HepG2 (cell line): ENCODE data around the gene CCT4. TPM values are rescaled to one million over a fixed set of nuclear protein-coding genes. Genes with fewer than 3 reads are reported as not detected.

Experiments
- EZH2 ChIP-seq: conservative IDR thresholded peaks from 2 replicates; pipeline ENCODE4 v1.6.1; 2012; ENCODE audit warnings: mild to moderate bottlenecking, low read depth, low read length, moderate library complexity
- IRF2 ChIP-seq: IDR thresholded peaks from 2 replicates; pipeline ENCODE4 v1.6.1; 2018; ENCODE audit warnings: missing genetic modification reagents, missing compliant biosample characterization
- MXI1 ChIP-seq: IDR thresholded peaks from 3 replicates; pipeline ENCODE4 v1.6.1; 2012; ENCODE audit warnings: low read depth, low read length, inconsistent platforms, borderline replicate concordance
- POLR2G ChIP-seq: fragments of 200-400 bp; formaldehyde crosslinking; IDR thresholded peaks from 2 replicates; pipeline ENCODE4 v1.6.1; 2018; ENCODE audit warnings: mild to moderate bottlenecking, low read depth, low read length, moderate library complexity
- SALL2 ChIP-seq: sonication (generic); formaldehyde crosslinking; IDR thresholded peaks from 2 replicates; pipeline ENCODE4 v1.8.1; 2023; ENCODE audit warnings: mild to moderate bottlenecking, missing genetic modification reagents, inconsistent platforms
- SP140L ChIP-seq: sonication (generic); formaldehyde crosslinking; IDR thresholded peaks from 2 replicates; pipeline ENCODE4 v1.4.0; 2020; ENCODE audit warnings: missing genetic modification reagents, borderline replicate concordance
- ZNF441 ChIP-seq: sonication (generic); formaldehyde crosslinking; IDR thresholded peaks from 2 replicates; pipeline ENCODE4 v1.7.0; 2021; ENCODE audit warnings: missing genetic modification reagents, borderline replicate concordance
- ZNF446 ChIP-seq: sonication (generic); formaldehyde crosslinking; IDR thresholded peaks from 2 replicates; pipeline ENCODE4 v1.5.0; 2020; ENCODE audit warnings: mild to moderate bottlenecking, missing genetic modification reagents
- polyA plus RNA-seq, 8 experiments: library from polyadenylated mRNA; depleted of rRNA in 3 of 8; stranded (reverse) in 7 of 8; unstranded in 1 of 8; fragments of >200 nt; fragmentation: Illumina TruSeq in 4 of 8; extraction: Trizol in 4 of 8; gene quantifications; 2 replicates each; pipeline versions ENCODE4 v1.2.1 to v1.2.3, GENCODE V29; 2011 to 2016; ENCODE audit warnings: low read depth in 4 of 8, missing spikeins in 1 of 8, mixed read lengths in 1 of 8; ENCODE audit not compliant: insufficient read depth in 1 of 8
- total RNA-seq, 5 experiments: library from RNA; depleted of rRNA; stranded (reverse); fragments of >200 nt; fragmentation: Illumina TruSeq; extraction: Trizol; gene quantifications; 2 replicates each; pipeline ENCODE4 v1.2.3, GENCODE V29; 2016; ENCODE audit warnings: low read depth in 1 of 5
- TF ChIP-seq, protein P1 (sequence below), 2 experiments: fragments of 450-650 bp in 1 of 2; sonication (generic) in 1 of 2; formaldehyde crosslinking; IDR thresholded peaks; 2 replicates each; pipeline versions ENCODE4 v1.5.0 to v1.8.0; 2020 to 2022; ENCODE audit warnings: mild to moderate bottlenecking in 1 of 2, missing genetic modification reagents in 1 of 2
- TF ChIP-seq, protein P2 (sequence below): sonication (generic); formaldehyde crosslinking; IDR thresholded peaks from 2 replicates; pipeline ENCODE4 v1.5.0; 2020; ENCODE audit warnings: mild to moderate bottlenecking, missing genetic modification reagents
- TF ChIP-seq, protein P3 (sequence below): sonication (generic); formaldehyde crosslinking; IDR thresholded peaks from 2 replicates; pipeline ENCODE4 v1.8.1; 2022; ENCODE audit warnings: low read depth, mild to moderate bottlenecking, missing genetic modification reagents
- TF ChIP-seq, protein P4 (sequence below): sonication (generic); formaldehyde crosslinking; IDR thresholded peaks from 2 replicates; pipeline ENCODE4 v1.4.0; 2020; ENCODE audit warnings: missing genetic modification reagents, borderline replicate concordance
- TF ChIP-seq, protein P5 (sequence below): sonication (generic); formaldehyde crosslinking; IDR thresholded peaks from 2 replicates; pipeline ENCODE4 v1.9.0; 2022; ENCODE audit warnings: low read depth, missing genetic modification reagents
- TF ChIP-seq, protein P6 (sequence below): sonication (generic); formaldehyde crosslinking; IDR thresholded peaks from 2 replicates; pipeline ENCODE4 v1.8.1; 2023; ENCODE audit warnings: mild to moderate bottlenecking, missing genetic modification reagents
- TF ChIP-seq, protein P7 (sequence below): sonication (generic); formaldehyde crosslinking; IDR thresholded peaks from 2 replicates; pipeline ENCODE4 v1.8.0; 2022; ENCODE audit warnings: missing genetic modification reagents, low read depth, mild to moderate bottlenecking, borderline replicate concordance

The CCT4 gene
- total and polyA plus RNA-seq, 2 of the 13 experiments (the other 11 are each of a cell fraction or from before 2014, with no cell fraction given) = 138 to 340 TPM

DNA sequence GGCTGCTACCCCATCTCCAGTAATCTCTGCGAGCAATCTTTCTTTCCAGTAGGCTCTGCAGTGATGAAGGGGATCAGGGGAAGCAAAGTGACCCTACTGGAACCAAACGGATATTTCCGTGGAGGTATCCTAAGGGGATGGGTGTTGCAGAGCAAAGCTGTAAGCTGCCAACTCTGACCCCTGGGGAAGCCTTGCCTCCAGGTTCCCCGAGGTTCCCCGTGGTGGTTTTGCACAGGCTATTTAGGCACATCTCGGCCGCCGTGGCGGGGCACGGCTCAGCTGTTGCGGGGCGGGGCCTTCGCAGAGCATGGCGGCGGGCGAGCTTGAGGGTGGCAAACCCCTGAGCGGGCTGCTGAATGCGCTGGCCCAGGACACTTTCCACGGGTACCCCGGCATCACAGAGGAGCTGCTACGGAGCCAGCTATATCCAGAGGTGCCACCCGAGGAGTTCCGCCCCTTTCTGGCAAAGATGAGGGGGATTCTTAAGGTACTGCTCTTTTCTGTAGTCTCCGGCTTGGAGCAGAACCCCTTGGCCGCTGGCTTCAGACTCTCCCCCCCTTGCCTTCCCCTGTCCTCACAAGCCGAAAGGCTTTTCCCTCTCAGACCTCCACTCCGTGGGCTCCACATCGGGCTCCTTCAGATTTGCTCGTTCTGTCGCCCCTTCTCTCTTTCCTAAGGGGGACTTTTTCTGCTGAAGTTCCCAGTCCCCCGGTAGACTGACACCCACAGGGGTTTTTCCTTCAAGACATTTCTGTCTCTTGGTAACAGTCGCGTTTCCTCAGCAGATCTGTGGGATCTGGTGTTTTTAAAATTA, 17.1 kb upstream of the CCT4 start, which contains the start of gene COMMD1 (continued):
- TF ChIP-seq, protein P1, sequence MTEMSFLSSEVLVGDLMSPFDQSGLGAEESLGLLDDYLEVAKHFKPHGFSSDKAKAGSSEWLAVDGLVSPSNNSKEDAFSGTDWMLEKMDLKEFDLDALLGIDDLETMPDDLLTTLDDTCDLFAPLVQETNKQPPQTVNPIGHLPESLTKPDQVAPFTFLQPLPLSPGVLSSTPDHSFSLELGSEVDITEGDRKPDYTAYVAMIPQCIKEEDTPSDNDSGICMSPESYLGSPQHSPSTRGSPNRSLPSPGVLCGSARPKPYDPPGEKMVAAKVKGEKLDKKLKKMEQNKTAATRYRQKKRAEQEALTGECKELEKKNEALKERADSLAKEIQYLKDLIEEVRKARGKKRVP (CRISPR knock-in tag; IDR thresholded peaks at IDR 0.05) = 0 out of 4 replicates have a peak, but pooled peaks of 1 of the 2 experiments have one; percentile 36
- TF ChIP-seq MXI1 = peak; percentile 88; the same call in 2 of the 3 replicates
- TF ChIP-seq, protein P2, sequence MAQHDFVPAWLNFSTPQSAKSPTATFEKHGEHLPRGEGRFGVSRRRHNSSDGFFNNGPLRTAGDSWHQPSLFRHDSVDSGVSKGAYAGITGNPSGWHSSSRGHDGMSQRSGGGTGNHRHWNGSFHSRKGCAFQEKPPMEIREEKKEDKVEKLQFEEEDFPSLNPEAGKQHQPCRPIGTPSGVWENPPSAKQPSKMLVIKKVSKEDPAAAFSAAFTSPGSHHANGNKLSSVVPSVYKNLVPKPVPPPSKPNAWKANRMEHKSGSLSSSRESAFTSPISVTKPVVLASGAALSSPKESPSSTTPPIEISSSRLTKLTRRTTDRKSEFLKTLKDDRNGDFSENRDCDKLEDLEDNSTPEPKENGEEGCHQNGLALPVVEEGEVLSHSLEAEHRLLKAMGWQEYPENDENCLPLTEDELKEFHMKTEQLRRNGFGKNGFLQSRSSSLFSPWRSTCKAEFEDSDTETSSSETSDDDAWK (CRISPR knock-in tag) = no peak
- TF ChIP-seq, protein P3, sequence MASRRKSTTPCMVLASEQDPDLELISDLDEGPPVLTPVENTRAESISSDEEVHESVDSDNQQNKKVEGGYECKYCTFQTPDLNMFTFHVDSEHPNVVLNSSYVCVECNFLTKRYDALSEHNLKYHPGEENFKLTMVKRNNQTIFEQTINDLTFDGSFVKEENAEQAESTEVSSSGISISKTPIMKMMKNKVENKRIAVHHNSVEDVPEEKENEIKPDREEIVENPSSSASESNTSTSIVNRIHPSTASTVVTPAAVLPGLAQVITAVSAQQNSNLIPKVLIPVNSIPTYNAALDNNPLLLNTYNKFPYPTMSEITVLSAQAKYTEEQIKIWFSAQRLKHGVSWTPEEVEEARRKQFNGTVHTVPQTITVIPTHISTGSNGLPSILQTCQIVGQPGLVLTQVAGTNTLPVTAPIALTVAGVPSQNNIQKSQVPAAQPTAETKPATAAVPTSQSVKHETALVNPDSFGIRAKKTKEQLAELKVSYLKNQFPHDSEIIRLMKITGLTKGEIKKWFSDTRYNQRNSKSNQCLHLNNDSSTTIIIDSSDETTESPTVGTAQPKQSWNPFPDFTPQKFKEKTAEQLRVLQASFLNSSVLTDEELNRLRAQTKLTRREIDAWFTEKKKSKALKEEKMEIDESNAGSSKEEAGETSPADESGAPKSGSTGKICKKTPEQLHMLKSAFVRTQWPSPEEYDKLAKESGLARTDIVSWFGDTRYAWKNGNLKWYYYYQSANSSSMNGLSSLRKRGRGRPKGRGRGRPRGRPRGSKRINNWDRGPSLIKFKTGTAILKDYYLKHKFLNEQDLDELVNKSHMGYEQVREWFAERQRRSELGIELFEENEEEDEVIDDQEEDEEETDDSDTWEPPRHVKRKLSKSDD (CRISPR knock-in tag) = peak; percentile 78
- TF ChIP-seq ZNF446 (CRISPR knock-in tag) = peak; percentile 97
- TF ChIP-seq SALL2 = no peak; the same call in 1 of the 2 replicates
- TF ChIP-seq, protein P4, sequence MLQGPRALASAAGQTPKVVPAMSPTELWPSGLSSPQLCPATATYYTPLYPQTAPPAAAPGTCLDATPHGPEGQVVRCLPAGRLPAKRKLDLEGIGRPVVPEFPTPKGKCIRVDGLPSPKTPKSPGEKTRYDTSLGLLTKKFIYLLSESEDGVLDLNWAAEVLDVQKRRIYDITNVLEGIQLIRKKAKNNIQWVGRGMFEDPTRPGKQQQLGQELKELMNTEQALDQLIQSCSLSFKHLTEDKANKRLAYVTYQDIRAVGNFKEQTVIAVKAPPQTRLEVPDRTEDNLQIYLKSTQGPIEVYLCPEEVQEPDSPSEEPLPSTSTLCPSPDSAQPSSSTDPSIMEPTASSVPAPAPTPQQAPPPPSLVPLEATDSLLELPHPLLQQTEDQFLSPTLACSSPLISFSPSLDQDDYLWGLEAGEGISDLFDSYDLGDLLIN (CRISPR knock-in tag) = peak; percentile 37; the same call in 1 of the 2 replicates
- TF ChIP-seq SP140L = no peak
- TF ChIP-seq ZNF441 (CRISPR knock-in tag) = peak; percentile 73
- no peak for TF ChIP-seq EZH2
- peak; percentile 97 for TF ChIP-seq POLR2G
- TF ChIP-seq, protein P5, sequence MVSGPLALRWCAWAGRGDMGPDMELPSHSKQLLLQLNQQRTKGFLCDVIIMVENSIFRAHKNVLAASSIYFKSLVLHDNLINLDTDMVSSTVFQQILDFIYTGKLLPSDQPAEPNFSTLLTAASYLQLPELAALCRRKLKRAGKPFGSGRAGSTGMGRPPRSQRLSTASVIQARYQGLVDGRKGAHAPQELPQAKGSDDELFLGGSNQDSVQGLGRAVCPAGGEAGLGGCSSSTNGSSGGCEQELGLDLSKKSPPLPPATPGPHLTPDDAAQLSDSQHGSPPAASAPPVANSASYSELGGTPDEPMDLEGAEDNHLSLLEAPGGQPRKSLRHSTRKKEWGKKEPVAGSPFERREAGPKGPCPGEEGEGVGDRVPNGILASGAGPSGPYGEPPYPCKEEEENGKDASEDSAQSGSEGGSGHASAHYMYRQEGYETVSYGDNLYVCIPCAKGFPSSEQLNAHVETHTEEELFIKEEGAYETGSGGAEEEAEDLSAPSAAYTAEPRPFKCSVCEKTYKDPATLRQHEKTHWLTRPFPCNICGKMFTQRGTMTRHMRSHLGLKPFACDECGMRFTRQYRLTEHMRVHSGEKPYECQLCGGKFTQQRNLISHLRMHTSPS (CRISPR knock-in tag) = 0 out of 2 replicates have a peak, but pooled peaks have one; percentile 50
- TF ChIP-seq IRF2 (CRISPR knock-in tag) = peak; percentile 89
- TF ChIP-seq, protein P6, sequence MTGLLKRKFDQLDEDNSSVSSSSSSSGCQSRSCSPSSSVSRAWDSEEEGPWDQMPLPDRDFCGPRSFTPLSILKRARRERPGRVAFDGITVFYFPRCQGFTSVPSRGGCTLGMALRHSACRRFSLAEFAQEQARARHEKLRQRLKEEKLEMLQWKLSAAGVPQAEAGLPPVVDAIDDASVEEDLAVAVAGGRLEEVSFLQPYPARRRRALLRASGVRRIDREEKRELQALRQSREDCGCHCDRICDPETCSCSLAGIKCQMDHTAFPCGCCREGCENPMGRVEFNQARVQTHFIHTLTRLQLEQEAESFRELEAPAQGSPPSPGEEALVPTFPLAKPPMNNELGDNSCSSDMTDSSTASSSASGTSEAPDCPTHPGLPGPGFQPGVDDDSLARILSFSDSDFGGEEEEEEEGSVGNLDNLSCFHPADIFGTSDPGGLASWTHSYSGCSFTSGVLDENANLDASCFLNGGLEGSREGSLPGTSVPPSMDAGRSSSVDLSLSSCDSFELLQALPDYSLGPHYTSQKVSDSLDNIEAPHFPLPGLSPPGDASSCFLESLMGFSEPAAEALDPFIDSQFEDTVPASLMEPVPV (CRISPR knock-in tag) = peak; percentile 92
- TF ChIP-seq, protein P7, sequence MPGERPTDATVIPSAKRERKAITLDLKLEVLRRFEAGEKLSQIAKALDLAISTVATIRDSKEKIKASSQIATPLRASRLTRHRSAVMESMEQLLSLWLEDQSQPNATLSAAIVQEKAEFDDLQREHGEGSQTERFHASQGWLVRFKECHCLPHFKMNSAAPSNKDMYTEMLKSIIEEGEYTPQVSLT (CRISPR knock-in tag) = peak; percentile 66; the same call in 1 of the 2 replicates
